LNCAP (cell line): Measurements from ENCODE around the gene CYP2B6.

Source experiments
- CTCF ChIP-seq: fragments of 450-650 bp; IDR thresholded peaks from 2 replicates; pipeline ENCODE4 v1.5.1; 2017; ENCODE audit warnings: mild to moderate bottlenecking

Gene CYP2B6

GRCh38 chr19:40959338-40959737, 31.7 kb upstream of the CYP2B6 start:
- no peak for TF ChIP-seq CTCF

GRCh38 chr19:40960062-40960685, 30.9 kb upstream of the CYP2B6 start:
- no peak for TF ChIP-seq CTCF

- TF ChIP-seq CTCF, result no peak
Measured at GRCh38 chr19:40960780-40961179, 30.3 kb upstream of the CYP2B6 start.

- no peak for TF ChIP-seq CTCF
Measured at GRCh38 chr19:40962460-40962961, 28.6 kb upstream of the CYP2B6 start.

- peak; percentile 63; the same call in 1 of the 2 replicates for TF ChIP-seq CTCF
Measured at GRCh38 chr19:40974633-40975037, 16.4 kb upstream of the CYP2B6 start.

GRCh38 chr19:40976134-40976533, 14.9 kb upstream of the CYP2B6 start:
- no peak for TF ChIP-seq CTCF

- no peak for TF ChIP-seq CTCF
Measured at GRCh38 chr19:40976724-40977123, 14.4 kb upstream of the CYP2B6 start.

GRCh38 chr19:40981591-40981990, 9.5 kb upstream of the CYP2B6 start:
- TF ChIP-seq CTCF, result no peak
